MM.1S (cell line): Measurements from ENCODE around the gene MSS51.
"Not testable (repeated sequence)": the region's sequence is repeated elsewhere in the genome, so short reads cannot be mapped to it uniquely, and the experiment has no call there.

Experiments used
- DNase-seq: peaks from one replicate; pipeline ENCODE4 v3.0.0-alpha.2; 2015
- H2AFZ ChIP-seq: fragments of 300-600 bp; sonication (generic); 2 replicates; pipeline ENCODE4 v1.6.0; 2016; ENCODE audit warnings: antibody characterized with exemption, low read length
- H3F3A ChIP-seq: fragments of 300-600 bp; sonication (generic); 2 replicates; pipeline ENCODE4 v1.6.1; 2016; ENCODE audit warnings: mild to moderate bottlenecking, antibody characterized with exemption, low read length, moderate library complexity, mixed read lengths; ENCODE audit not compliant: insufficient read depth
- H3K27ac ChIP-seq: fragments of 300-600 bp; sonication (generic); 2 replicates; pipeline ENCODE4 v1.5.1; 2016; ENCODE audit warnings: mild to moderate bottlenecking, low read length
- H3K27me3 ChIP-seq: fragments of 300-600 bp; sonication (generic); replicated peaks from 2 replicates; pipeline ENCODE4 v1.6.0; 2016; ENCODE audit warnings: low read length; ENCODE audit not compliant: insufficient read depth
- H3K36me3 ChIP-seq: fragments of 300-600 bp; sonication (generic); replicated peaks from 2 replicates; pipeline ENCODE4 v1.6.1; 2016; ENCODE audit warnings: mild to moderate bottlenecking, low read length, mixed read lengths; ENCODE audit not compliant: insufficient read depth
- H3K4me1 ChIP-seq: fragments of 300-600 bp; sonication (generic); 2 replicates; pipeline ENCODE4 v1.6.1; 2016; ENCODE audit warnings: low read length, mixed read lengths
- H3K4me2 ChIP-seq: fragments of 300-600 bp; sonication (generic); 2 replicates; pipeline ENCODE4 v1.6.0; 2016; ENCODE audit warnings: low read depth, low read length
- H3K4me3 ChIP-seq: fragments of 300-600 bp; sonication (generic); 2 replicates; pipeline ENCODE4 v1.5.1; 2016; ENCODE audit warnings: low read length, mixed read lengths
- H3K79me2 ChIP-seq: fragments of 300-600 bp; sonication (generic); 2 replicates; pipeline ENCODE4 v1.6.1; 2016; ENCODE audit warnings: mixed run types, low read length, mixed read lengths
- H3K9ac ChIP-seq: fragments of 300-600 bp; sonication (generic); 2 replicates; pipeline ENCODE4 v1.6.1; 2016; ENCODE audit warnings: low read length, mixed read lengths
- H3K9me2 ChIP-seq: fragments of 300-600 bp; sonication (generic); replicated peaks from 2 replicates; pipeline ENCODE4 v1.6.1; 2016; ENCODE audit warnings: mild to moderate bottlenecking, low read length, mixed read lengths; ENCODE audit not compliant: insufficient read depth
- H3K9me3 ChIP-seq: fragments of 300-600 bp; sonication (generic); replicated peaks from 2 replicates; pipeline ENCODE4 v1.6.1; 2016; ENCODE audit warnings: mild to moderate bottlenecking, low read length, mixed read lengths; ENCODE audit not compliant: insufficient read depth
- H4K20me1 ChIP-seq: fragments of 300-600 bp; sonication (generic); 2 replicates; pipeline ENCODE4 v1.6.1; 2016; ENCODE audit warnings: mild to moderate bottlenecking, low read length, moderate library complexity, mixed read lengths; ENCODE audit not compliant: insufficient read depth
- CTCF ChIP-seq: fragments of 300-600 bp; sonication (generic); IDR thresholded peaks from 2 replicates; pipeline ENCODE4 v1.5.1; 2016; ENCODE audit warnings: antibody characterized with exemption, low read length, mixed read lengths
- EZH2 ChIP-seq: fragments of 300-600 bp; sonication (generic); optimal IDR thresholded peaks from 2 replicates; pipeline ENCODE3; 2017; ENCODE audit warnings: low read depth, mild to moderate bottlenecking, antibody characterized with exemption, low read length, mixed read lengths
- EZH2phosphoT487 ChIP-seq: fragments of 300-600 bp; sonication (generic); IDR thresholded peaks from 2 replicates; pipeline ENCODE4 v1.6.1; 2018; ENCODE audit warnings: antibody characterized with exemption, low read length

Gene MSS51

GRCh38 chr10:73401636-73402035 lies 31.7 kb downstream of the MSS51 start:
- Histone ChIP-seq H3F3A (no peaks in the 10 kb centered on the region), H3K4me3 (no peak overlapping the region), H4K20me1 (no peaks in the 10 kb centered on the region; the same call in none of the 2 replicates), H3K4me2 (no peak overlapping the region), H3K79me2 (peaks cover 83% of the 10 kb centered on the region), H3K27ac (no peak overlapping the region), H3K36me3 (no peaks in the 10 kb centered on the region; the same call in 1 of the 2 replicates), H3K9me2 (no peaks in the 10 kb centered on the region), H2AFZ (no peak overlapping the region), H3K9ac (no peak overlapping the region), H3K27me3 (no peaks in the 10 kb centered on the region), H3K4me1 (no peaks in the 10 kb centered on the region), H3K9me3 (no peaks in the 10 kb centered on the region)
- TF ChIP-seq EZH2phosphoT487 (no peak), EZH2 (no peak), CTCF (no peak)
- DNase-seq: no peak

GRCh38 chr10:73399063-73399462 lies 34.3 kb downstream of the MSS51 start:
- Histone ChIP-seq H3K9me3 (no peaks in the 10 kb centered on the region), H3K27ac (no peak overlapping the region), H3K9ac (no peak overlapping the region), H3K4me3 (no peak overlapping the region), H3K79me2 (peaks cover 66% of the 10 kb centered on the region), H4K20me1 (no peaks in the 10 kb centered on the region; the same call in none of the 2 replicates), H3K36me3 (peaks cover 4% of the 10 kb centered on the region; the same call in 1 of the 2 replicates), H3F3A (no peaks in the 10 kb centered on the region), H3K4me2 (no peak overlapping the region), H3K9me2 (no peaks in the 10 kb centered on the region), H2AFZ (no peak overlapping the region), H3K27me3 (no peaks in the 10 kb centered on the region), H3K4me1 (no peaks in the 10 kb centered on the region)
- TF ChIP-seq EZH2phosphoT487 (no peak), EZH2 (no peak), CTCF (no peak)
- DNase-seq: no peak

- Histone ChIP-seq H3K4me2 (no peak overlapping the region), H3K9me3 (no peaks in the 10 kb centered on the region), H3K4me3 (no peak overlapping the region), H3K36me3 (peaks cover 4% of the 10 kb centered on the region; the same call in 1 of the 2 replicates), H3K27me3 (no peaks in the 10 kb centered on the region), H3K27ac (no peak overlapping the region), H2AFZ (no peak overlapping the region), H3K9ac (no peak overlapping the region), H3K4me1 (no peaks in the 10 kb centered on the region), H3K79me2 (peaks cover 56% of the 10 kb centered on the region), H4K20me1 (no peaks in the 10 kb centered on the region), H3K9me2 (no peaks in the 10 kb centered on the region), H3F3A (no peaks in the 10 kb centered on the region)
- no peak for DNase-seq
- TF ChIP-seq CTCF: no peak; the same call in 1 of the 2 replicates
- no peak for TF ChIP-seq EZH2
- TF ChIP-seq EZH2phosphoT487: no peak
Observed at GRCh38 chr10:73398024-73398423, 35.3 kb downstream of the MSS51 start.

- not testable (repeated sequence) for H3K9me3 ChIP-seq, H2AFZ ChIP-seq
- H3K79me2 ChIP-seq: peaks cover 32% of the 10 kb centered on the region
Observed at GRCh38 chr10:73394325-73394724, 39.0 kb downstream of the MSS51 start.

More at GRCh38 chr10:73394325-73394724, 39.0 kb downstream of the MSS51 start:
- DNase-seq, H3K27me3 ChIP-seq, H3K9ac ChIP-seq, H3K9me2 ChIP-seq, H3K4me2 ChIP-seq, H3F3A ChIP-seq, H3K36me3 ChIP-seq, H3K27ac ChIP-seq, H3K4me3 ChIP-seq, H3K4me1 ChIP-seq, H4K20me1 ChIP-seq: not testable (repeated sequence)
